Putamen (tissue), 1 donor: ENCODE results near the gene PRKCA.
A peak's percentile ranks its signal among the peaks of the same experiment; 100 is the strongest.

ENCODE experiments used
- DNase-seq: peaks from one replicate; pipeline ENCODE4 v3.0.0-alpha.2; 2016; ENCODE audit warnings: low spot score

Gene PRKCA

DNA sequence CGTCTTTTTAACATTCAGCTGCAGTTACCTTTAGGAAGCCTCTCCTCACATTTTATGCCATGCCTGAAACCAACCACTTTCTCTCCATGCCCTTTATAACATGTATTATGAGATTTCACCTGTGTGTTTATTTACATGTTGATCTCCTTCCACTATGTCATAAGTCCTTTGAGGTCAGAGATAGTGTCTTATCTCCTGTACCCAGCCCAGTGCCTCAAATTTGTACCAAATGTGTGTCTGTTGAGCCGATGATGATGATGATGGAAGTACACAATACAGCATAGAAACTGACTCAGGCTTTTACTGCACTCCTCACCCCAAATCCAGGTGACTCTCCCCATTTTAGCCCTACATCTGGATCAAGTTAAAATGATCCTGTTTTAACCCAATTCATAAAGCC, 353.0 kb downstream of the PRKCA start:
- no peak for DNase-seq

GRCh38 chr17:66655861-66656260, 353.4 kb downstream of the PRKCA start:
- DNase-seq = peak; percentile 52

DNA sequence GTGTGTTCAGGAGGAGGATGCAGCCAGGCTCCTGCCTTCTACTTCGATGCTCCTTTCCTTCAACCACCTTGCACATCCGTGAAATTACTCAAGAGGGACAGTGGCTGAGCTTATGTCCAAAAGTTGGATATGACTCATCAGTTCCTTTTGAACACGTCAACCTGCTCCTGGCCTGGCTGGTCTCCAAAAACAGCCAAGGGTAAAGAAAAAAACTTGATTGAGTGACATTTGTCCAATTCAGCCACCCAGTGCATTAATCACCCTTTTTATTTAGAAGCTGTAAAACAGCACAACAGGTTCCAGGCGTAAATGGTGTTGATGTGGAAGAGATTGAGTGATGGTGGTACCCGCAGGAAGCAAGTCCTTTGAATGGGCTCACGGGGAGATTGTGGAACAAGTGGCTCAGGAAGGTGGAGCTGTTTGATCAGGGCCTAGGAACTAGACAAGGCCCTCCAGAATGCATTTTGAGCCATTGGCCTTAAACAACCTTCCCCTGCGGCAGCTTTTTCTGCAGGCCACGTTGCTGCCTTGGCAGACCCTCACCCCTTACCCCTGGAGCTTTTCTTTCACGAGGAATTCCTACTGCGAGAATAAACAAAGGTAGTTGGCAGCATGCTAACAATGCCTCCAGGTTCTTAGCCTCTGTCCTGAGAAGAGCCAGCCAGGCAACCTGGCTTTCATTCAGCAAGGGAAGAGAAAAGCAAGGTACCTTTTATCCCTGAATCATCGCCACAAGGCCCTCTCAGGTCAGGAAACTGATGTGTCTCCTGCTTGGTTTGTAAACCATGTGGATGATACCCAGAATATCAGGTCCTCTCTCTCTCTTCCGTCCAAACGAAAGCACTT, 359.2 kb downstream of the PRKCA start:
- DNase-seq = no peak

- DNase-seq = no peak
These were observed 360.1 kb downstream of the PRKCA start for GRCh38 chr17:66662496-66662895.

- no peak for DNase-seq
These were observed 360.7 kb downstream of the PRKCA start for GRCh38 chr17:66663041-66663606.

- DNase-seq = no peak
These were observed 361.9 kb downstream of the PRKCA start for GRCh38 chr17:66664336-66664735.

- no peak for DNase-seq
These were observed 362.8 kb downstream of the PRKCA start for GRCh38 chr17:66665194-66665593.

- DNase-seq = no peak
These were observed 364.7 kb downstream of the PRKCA start for GRCh38 chr17:66667090-66667489.

GRCh38 chr17:66667491-66668030, 365.1 kb downstream of the PRKCA start:
- DNase-seq = no peak

- no peak for DNase-seq
These were observed 367.8 kb downstream of the PRKCA start for GRCh38 chr17:66670206-66670605.

DNA sequence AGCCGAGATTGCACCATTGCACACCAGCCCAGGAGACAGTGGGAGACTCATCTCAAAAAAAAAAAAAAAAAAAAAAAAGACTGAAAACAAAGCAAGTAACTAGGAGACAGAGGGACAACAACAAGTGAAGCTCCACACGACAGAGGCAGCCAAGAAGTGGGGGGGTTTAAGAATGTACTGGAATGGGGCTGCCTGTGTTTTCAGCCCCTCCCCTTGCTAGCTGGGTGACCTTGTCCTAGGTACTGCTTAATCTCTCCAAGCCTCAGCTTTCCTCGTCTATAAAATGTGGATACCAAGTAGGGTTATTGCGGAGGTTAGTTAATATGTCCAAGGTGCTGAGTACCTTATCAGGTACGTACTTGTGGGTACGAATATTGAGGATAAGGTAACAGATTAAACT, 368.7 kb downstream of the PRKCA start:
- no peak for DNase-seq

GRCh38 chr17:66673668-66674276, 371.4 kb downstream of the PRKCA start:
- DNase-seq = peak; percentile 51

GRCh38 chr17:66675273-66675990, 373.0 kb downstream of the PRKCA start:
- DNase-seq = no peak

- no peak for DNase-seq
These were observed 373.6 kb downstream of the PRKCA start for GRCh38 chr17:66675991-66676371.

DNA sequence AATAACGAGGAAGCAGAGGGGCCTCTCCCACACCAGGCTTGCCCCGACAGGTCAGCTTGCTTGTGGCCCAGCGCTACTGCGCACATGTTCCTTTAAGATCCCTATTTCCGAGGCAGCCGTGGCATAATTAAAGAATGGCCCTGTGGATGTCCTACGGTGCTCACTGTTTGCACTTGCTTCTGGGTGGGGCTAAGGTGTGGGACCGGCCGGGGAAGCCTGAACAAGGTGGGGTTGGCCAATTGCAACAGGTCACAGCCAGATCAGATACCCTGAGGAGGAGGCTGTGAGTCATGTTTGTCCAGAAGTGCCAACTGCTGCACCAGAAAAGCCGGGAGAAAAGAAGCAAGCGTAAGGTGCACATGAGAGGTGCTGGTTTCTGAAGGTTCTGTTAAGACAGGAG, 374.0 kb downstream of the PRKCA start:
- DNase-seq = no peak

GRCh38 chr17:66677201-66677981, 375.0 kb downstream of the PRKCA start:
- DNase-seq = no peak

- DNase-seq = no peak
These were observed 375.6 kb downstream of the PRKCA start for GRCh38 chr17:66678061-66678460.

DNA sequence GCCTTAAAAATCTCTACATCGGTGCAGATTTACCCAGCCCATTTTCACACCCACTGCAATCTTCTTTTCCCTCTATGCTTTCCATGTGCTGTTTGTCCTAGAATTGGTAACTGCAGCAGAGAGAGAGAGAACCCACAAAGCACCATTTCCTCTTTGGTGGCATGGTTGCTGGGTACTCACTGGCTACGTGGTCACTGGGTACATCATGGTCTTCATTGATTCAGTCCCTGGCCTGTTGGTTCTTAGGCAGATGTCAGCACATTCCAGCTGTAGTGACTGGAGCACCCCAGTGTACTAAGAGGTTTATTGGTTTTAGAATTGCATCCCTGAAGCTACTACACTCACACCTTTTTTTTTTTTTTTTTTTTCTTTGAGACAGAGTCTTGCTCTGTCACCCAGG, 376.4 kb downstream of the PRKCA start:
- DNase-seq = no peak

DNA sequence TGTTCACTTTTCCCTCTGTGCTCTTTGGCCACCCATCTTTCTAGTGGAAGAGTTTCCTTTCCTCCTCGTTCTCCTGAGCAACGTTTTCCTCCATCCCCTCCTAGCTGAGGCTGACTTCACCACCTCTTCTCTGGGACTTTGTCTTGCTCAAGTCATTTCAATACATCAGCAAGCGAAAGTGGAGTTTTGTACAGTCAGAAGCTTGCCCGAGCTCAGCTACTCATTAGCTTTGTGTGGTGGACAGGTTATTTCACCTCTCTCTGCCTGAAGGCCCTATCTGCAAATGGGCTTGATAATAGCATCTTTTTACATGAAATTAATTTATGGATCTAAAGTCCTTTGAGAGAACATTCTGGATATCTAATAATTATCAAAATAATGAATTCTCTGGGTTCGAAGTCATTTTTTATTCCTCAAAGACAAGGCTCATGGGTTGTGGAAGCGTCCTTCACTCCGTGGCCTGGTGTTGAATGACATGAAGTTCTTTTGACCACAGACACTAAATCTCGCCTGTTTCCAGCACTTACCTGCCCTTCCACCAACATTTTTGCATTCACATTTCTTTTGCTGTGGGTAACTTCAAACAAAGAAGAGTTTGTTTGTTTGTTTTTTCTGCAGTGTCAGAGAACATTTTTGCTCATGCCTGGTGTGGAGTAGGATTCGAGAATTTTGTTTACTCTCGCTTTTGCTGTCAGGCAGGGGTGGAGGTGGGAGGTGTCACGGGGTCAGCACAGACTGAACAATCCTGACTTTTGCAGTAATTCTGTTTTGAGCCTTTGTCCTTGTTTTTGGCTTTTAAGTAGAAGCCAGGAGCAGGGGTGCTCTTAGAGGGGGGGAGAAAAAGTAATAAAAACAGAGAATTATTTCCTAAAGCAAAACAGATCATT, 377.5 kb downstream of the PRKCA start:
- no peak for DNase-seq

- no peak for DNase-seq
These were observed 379.9 kb downstream of the PRKCA start for GRCh38 chr17:66682283-66682682.

GRCh38 chr17:66684261-66684660, 381.8 kb downstream of the PRKCA start:
- no peak for DNase-seq
